WTC11 (cell line): ENCODE results near the gene CFI. TPM values are rescaled to one million over a fixed set of nuclear protein-coding genes. Genes with fewer than 3 reads are reported as not detected.
"Not testable (repeated sequence)": the region's sequence is repeated elsewhere in the genome, so short reads cannot be mapped to it uniquely, and the experiment has no call there.

Source experiments
- ATAC-seq: fragments of 200-7000 bp; cut with Tn5 transposase; 2 replicates; pipeline ENCODE4 v1.10.0; 2021; ENCODE audit warnings: mild to moderate bottlenecking, moderate library complexity
- CTCF ChIA-PET: fragments of 300-600 bp; sonication (Branson Sonifier 250); formaldehyde crosslinking; loops from one replicate; lab custom pipeline; 2021; ENCODE audit warnings: antibody characterized with exemption; lab: Charles Lee
- POLR2A ChIA-PET: fragments of 350-600 bp; sonication (Branson Sonifier 250); formaldehyde crosslinking; loops from one replicate; lab custom pipeline; 2021; ENCODE audit warnings: antibody characterized with exemption; lab: Charles Lee
- DNase-seq: peaks from one replicate; pipeline ENCODE4 v3.0.0; 2021; ENCODE audit warnings: low spot score
- H3K27ac Mint-ChIP-seq: 2 replicates; pipeline ENCODE4 v1.8.0; 2021; ENCODE audit warnings: mixed read lengths
- H3K27me3 Mint-ChIP-seq: 2 replicates; pipeline ENCODE4 v1.8.0; 2021; ENCODE audit warnings: low read depth, mild to moderate bottlenecking, moderate library complexity, mixed read lengths
- H3K36me3 Mint-ChIP-seq: 2 replicates; pipeline ENCODE4 v1.8.0; 2021; ENCODE audit warnings: mixed read lengths
- H3K4me1 Mint-ChIP-seq: 2 replicates; pipeline ENCODE4 v1.8.0; 2022; ENCODE audit warnings: mixed read lengths
- H3K4me3 Mint-ChIP-seq: 2 replicates; pipeline ENCODE4 v1.8.0; 2021; ENCODE audit warnings: mild to moderate bottlenecking, moderate library complexity, mixed read lengths
- H3K9me3 Mint-ChIP-seq: 2 replicates; pipeline ENCODE4 v1.8.0; 2021; ENCODE audit warnings: mixed read lengths
- ATF2 ChIP-seq: sonication (generic); formaldehyde crosslinking; IDR thresholded peaks from 2 replicates; pipeline ENCODE4 v1.8.1; 2022; ENCODE audit warnings: low read depth, missing genetic modification reagents, borderline replicate concordance
- E2F4 ChIP-seq: sonication (generic); formaldehyde crosslinking; IDR thresholded peaks from 2 replicates; pipeline ENCODE4 v1.8.1; 2022; ENCODE audit warnings: low read depth, mild to moderate bottlenecking, moderate library complexity, missing genetic modification reagents, borderline replicate concordance
- ELF4 ChIP-seq: sonication (generic); formaldehyde crosslinking; IDR thresholded peaks from 2 replicates; pipeline ENCODE4 v1.8.1; 2022; ENCODE audit warnings: low read depth, mild to moderate bottlenecking, moderate library complexity, missing genetic modification reagents
- IRF1 ChIP-seq: sonication (generic); formaldehyde crosslinking; IDR thresholded peaks from 2 replicates; pipeline ENCODE4 v1.8.0; 2023; ENCODE audit warnings: missing genetic modification reagents
- NFATC4 ChIP-seq: fragments of 250-450 bp; sonication (Bioruptor Pico); IDR thresholded peaks from 2 replicates; pipeline ENCODE4 v1.9.0; 2021; ENCODE audit warnings: mild to moderate bottlenecking
- NR3C1 ChIP-seq: sonication (generic); formaldehyde crosslinking; conservative IDR thresholded peaks from 2 replicates; pipeline ENCODE4 v1.8.1; 2023; ENCODE audit warnings: low read depth, mild to moderate bottlenecking, missing genetic modification reagents
- SMAD4 ChIP-seq: sonication (generic); formaldehyde crosslinking; IDR thresholded peaks from 2 replicates; pipeline ENCODE4 v1.8.0; 2022; ENCODE audit warnings: mild to moderate bottlenecking, missing genetic modification reagents
- STAT6 ChIP-seq: sonication (generic); formaldehyde crosslinking; conservative IDR thresholded peaks from 2 replicates; pipeline ENCODE4 v1.8.1; 2023; ENCODE audit warnings: mild to moderate bottlenecking, low read depth, missing genetic modification reagents, moderate library complexity
- USF1 ChIP-seq: sonication (generic); formaldehyde crosslinking; IDR thresholded peaks from 2 replicates; pipeline ENCODE4 v1.8.0; 2022; ENCODE audit warnings: mild to moderate bottlenecking, missing genetic modification reagents
- ZBTB43 ChIP-seq: sonication (generic); formaldehyde crosslinking; IDR thresholded peaks from 2 replicates; pipeline ENCODE4 v1.8.1; 2023; ENCODE audit warnings: mild to moderate bottlenecking, missing genetic modification reagents
- ZNF138 ChIP-seq: sonication (generic); formaldehyde crosslinking; conservative IDR thresholded peaks from 2 replicates; pipeline ENCODE4 v1.8.1; 2022; ENCODE audit warnings: mild to moderate bottlenecking, moderate library complexity, missing genetic modification reagents
- ZNF281 ChIP-seq: sonication (generic); formaldehyde crosslinking; IDR thresholded peaks from 2 replicates; pipeline ENCODE4 v1.8.0; 2023; ENCODE audit warnings: mild to moderate bottlenecking, missing genetic modification reagents
- total RNA-seq: library from RNA; stranded (reverse); gene quantifications from 3 replicates; pipeline ENCODE4 v1.2.3, GENCODE V29; 2021

CFI gene
- total RNA-seq, 1 experiment from 2014 or later: not detected

- CTCF ChIA-PET: no interaction called here
- TF ChIP-seq SMAD4 (CRISPR knock-in tag) (no peak), IRF1 (CRISPR knock-in tag) (no peak)
- no peak for ATAC-seq
- no peaks in the 10 kb centered on the region for H3K9me3 Mint-ChIP-seq
- H3K4me1 Mint-ChIP-seq: no peaks in the 10 kb centered on the region
- no peak for DNase-seq
- no peak overlapping the region for H3K27ac Mint-ChIP-seq
- POLR2A ChIA-PET: no interaction called here
- H3K27me3 Mint-ChIP-seq: no peaks in the 10 kb centered on the region; the same call in 1 of the 2 replicates
- no peak overlapping the region for H3K4me3 Mint-ChIP-seq
- no peaks in the 10 kb centered on the region for H3K36me3 Mint-ChIP-seq
Measured at GRCh38 chr4:109787807-109788206, 14.0 kb downstream of the CFI start.

GRCh38 chr4:109786846-109787245, 15.0 kb downstream of the CFI start:
- Mint-ChIP-seq H3K9me3 (no peaks in the 10 kb centered on the region), H3K27me3 (no peaks in the 10 kb centered on the region; the same call in 1 of the 2 replicates), H3K27ac (no peak overlapping the region), H3K36me3 (no peaks in the 10 kb centered on the region), H3K4me3 (no peak overlapping the region), H3K4me1 (no peaks in the 10 kb centered on the region)
- TF ChIP-seq ZNF138 (no peak), ZBTB43 (CRISPR knock-in tag) (no peak), NFATC4 (CRISPR knock-in tag) (no peak), ZNF281 (CRISPR knock-in tag) (no peak), ATF2 (no peak), USF1 (CRISPR knock-in tag) (no peak)
- POLR2A ChIA-PET: no interaction called here
- CTCF ChIA-PET: no interaction called here
- ATAC-seq: no peak
- DNase-seq: no peak

- POLR2A ChIA-PET, CTCF ChIA-PET, H3K36me3 Mint-ChIP-seq, DNase-seq, ATAC-seq, H3K4me3 Mint-ChIP-seq, H3K4me1 Mint-ChIP-seq, H3K27me3 Mint-ChIP-seq, H3K27ac Mint-ChIP-seq, H3K9me3 Mint-ChIP-seq: not testable (repeated sequence)
Measured at GRCh38 chr4:109782092-109782491, 19.7 kb downstream of the CFI start.

GRCh38 chr4:109764789-109765402, 36.9 kb downstream of the CFI start:
- Mint-ChIP-seq H3K4me1 (peaks cover 4% of the 10 kb centered on the region; the same call in 1 of the 2 replicates), H3K27ac (no peak overlapping the region), H3K9me3 (peaks cover 3% of the 10 kb centered on the region; the same call in 1 of the 2 replicates), H3K27me3 (peaks cover 11% of the 10 kb centered on the region), H3K4me3 (no peak overlapping the region), H3K36me3 (no peaks in the 10 kb centered on the region)
- ChIA-PET POLR2A (interaction anchor here (0.9 kb wide), 1 partner anchor 62 kb away, joined by 3 read pairs; the partner anchor contains the start of gene CASP6), CTCF (no interaction called here)
- TF ChIP-seq NR3C1: no peak
- TF ChIP-seq ELF4 (CRISPR knock-in tag): no peak
- TF ChIP-seq ZBTB43 (CRISPR knock-in tag): no peak
- no peak for TF ChIP-seq STAT6 (CRISPR knock-in tag)
- no peak for TF ChIP-seq E2F4 (CRISPR knock-in tag)
- no peak for DNase-seq
- no peak for ATAC-seq
